GM18526 (cell line): ENCODE results near the gene BAZ1A.

Source experiments
- POLR2A ChIP-seq: IDR thresholded peaks from 3 replicates; pipeline ENCODE4 v1.6.1; 2011; ENCODE audit not compliant: insufficient read length; ENCODE audit errors: extremely low read depth

The BAZ1A gene

DNA sequence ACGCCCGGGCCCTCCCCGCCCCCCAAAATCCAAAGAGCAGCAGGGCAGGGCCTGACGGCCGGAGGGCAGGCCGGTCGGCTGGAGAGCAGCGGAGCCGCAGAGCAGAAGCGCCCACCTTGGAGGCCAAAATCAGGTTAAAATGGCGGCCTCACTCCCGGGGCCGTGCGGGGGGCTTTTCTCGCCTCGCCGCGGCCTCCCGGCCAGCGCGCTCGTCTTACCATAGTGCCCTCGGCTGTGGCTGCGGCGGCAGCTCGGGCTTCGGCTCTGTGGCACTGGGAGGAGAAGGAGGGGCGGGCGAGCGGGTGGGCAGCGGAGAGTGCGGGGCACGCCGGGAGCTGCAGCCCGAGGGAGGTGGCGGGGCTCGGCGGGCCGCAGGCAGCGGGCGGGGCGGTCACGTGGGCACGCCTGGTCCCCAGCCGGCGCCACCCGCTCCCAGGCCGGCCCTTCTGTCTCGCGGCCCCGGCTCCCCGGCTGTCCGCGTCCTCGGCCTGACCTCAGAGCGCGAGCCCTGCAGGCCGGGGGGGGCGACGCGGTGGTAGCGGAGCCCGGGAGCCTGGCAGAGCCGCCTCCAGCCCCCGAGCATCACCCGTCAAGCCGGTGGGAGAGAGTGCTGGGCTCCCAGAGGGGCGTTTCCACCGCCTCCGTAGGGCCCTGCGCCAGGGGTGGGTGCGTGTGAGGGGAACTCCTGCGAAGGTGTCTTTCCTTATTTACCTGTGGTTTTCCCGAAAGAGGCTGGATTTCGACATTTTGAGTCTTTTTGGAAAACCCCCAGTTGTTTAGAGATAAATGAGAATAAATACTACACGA, 160.6 kb downstream of the BAZ1A start, which contains the start of gene CFL2:
Gene CFL2, minus strand, starts transcription at position 274 of the 807 bp plus-strand sequence. Its CDS starts 53 bp downstream, at position 221.
- peak; percentile 63 for TF ChIP-seq POLR2A

DNA sequence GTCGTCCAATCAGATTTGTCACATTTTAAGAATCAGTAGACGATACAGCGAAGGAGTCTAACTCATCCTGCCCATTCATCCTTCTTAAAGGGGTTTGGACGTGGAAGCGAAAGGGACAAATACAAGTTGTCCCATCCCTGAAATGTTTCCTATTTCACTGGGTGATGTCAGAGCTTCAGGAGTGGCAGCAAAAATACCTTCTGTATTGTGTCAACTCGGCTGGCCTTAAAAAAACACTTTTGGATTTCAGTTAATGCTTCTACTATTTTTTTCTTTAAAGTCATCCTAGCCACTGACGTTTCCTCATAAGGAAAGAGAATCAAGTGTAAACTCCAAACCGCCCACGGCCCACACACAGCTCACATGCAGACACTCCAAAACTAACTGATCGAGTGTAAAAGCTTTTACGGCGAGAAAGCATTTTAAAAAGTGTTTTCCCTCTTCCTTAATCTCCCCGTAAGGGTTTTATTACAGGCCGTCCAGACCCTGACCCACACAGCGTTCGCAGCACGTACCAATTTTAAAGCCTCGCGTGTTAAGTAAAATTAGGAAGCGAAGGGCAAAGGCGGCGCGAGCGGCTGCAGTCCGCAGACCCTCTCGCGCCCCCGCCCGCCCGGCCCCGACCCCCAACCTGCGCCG, 161.4 kb downstream of the BAZ1A start:
- TF ChIP-seq POLR2A = no peak

DNA sequence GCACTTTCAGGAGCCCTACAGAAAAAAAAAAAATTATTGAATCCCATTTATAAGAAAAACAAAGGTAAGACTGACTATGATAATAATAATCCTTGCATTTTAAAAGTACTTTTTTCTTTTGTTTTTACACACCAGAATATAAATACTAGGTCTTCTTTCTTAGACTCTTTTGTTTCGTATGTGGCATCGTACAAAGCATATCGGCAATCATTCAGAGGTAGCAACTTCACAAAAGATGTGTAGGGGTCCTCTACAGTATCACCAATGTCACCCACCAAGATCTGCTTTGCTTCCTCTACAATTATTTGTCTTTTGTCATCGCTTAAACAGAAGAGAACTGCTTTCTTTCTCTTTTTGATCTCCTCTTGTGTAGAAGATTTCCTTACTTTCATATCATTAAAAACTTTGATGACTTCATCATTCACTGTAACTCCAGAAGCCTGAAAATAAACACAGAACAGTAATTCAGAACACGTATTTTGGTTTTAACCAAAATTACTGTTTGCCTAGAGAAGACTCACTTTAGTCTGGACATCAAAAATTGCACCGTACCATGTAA, 162.0 kb downstream of the BAZ1A start:
- no peak for TF ChIP-seq POLR2A

DNA sequence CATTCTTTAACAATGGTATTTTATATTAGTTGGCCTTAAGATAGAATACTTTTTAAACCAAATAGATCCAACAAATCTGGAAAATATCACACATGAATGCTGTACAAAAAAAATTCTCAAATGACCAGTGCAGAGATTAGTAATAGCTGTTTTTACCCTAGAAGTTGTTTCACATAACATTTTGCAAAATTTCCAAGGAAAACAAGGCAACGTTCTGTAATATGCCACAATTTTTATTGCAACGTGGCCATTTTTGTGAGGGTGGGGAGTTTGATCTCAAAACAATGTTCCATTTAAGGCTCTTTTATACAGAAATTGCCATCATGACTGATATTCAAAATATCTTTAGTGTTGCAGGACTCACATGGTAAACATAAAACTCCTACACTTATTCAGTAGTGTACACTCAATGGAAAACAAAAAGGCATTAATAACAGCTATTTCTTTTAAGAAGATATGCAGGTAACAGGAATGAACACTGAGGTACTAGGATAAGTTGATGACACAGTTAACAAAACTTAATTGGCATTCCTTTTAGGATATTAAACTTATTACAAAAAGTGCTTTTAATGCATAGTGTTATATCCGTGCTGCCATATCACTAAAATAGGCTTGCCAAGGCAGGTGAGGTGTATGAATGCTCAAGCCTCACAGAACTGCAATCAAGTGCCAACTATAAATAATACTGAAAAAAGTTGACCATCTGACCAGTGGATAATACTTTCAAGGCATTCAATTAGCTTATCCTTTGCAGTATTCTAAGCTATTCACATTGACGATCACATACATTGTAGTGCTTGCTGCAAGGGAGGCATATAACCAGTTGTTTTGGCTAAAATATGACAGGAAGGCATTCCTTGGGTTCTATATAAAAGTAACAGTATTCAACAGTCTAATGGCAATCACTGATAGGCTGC, 163.1 kb downstream of the BAZ1A start:
- no peak for TF ChIP-seq POLR2A

DNA sequence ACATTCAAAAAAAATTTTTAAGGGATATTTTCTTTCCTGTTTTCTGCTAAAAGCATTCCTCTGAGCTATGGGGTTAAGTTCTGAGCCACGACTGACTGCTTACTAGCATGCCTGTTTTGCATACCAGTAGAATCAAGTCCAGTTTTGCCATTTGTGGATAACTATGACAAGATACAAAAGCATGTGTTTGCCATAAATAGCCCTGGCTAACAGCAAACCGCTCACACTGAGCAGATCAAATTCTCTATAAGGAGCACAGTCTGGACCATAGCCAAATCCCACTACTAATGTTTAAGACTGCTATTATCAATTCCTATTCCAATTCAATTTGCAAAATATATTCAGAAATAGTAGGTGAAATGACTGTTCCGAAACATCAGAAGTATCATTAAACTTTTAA, 164.0 kb downstream of the BAZ1A start:
- no peak for TF ChIP-seq POLR2A

DNA sequence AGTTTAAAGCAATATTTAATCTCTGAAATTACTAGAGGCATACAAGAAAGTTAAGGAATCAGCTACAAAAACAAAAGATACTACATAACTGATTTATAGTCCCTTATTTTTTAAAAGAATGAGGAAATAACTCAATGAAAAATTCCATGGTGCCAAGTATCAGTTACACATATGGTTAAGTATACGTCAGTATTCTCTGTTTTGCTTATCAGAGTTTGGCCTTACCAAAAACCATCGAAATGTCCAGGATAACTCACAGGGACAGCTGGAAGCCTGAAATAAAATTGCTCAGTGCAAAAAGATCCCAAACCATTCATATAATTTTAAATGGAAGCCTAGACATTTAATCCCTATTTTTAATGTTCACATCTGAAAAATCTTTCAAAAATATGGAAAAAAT, 164.4 kb downstream of the BAZ1A start:
- no peak for TF ChIP-seq POLR2A

DNA sequence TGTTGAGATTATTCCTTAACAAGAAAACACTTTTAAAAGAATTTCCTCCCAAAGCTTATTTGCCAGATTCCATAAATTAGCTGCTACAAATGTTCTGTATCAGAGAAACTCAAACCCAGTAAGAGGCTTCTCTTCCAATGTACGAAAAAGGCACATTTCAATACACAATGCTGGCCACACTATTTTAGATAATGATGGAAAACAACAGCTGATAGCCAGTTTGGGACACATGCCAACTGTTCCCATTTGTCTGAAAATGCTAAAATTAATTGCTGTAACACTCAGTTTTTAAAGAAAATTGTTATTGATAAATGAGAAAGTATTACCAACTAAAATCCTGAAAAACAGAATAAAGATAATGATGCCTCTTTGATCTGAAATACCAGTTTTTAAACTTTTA, 165.2 kb downstream of the BAZ1A start:
- no peak for TF ChIP-seq POLR2A

DNA sequence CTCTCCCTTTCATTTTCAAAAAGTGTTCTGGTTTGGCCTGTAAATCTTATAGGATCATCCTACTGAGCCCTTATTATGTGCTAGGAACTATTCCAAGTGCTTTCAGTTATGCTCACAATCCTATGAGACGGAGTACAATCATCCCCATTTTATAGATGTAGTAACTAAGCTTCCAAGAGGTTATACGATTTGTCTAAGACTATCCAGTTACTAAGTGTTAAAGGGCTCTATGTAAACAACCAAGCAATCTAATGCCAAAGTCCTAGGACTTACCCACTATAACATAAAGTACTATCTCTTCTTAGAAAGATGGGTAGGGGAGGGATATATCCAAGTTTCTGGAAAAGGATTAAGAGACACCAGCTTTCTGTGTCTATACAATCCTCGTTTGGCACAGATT, 167.4 kb downstream of the BAZ1A start:
- no peak for TF ChIP-seq POLR2A
